ENCODE results near the gene CACNA1I.

Gene CACNA1I

GRCh38 chr22:39638958-39639357 is 68.4 kb downstream of the CACNA1I start:
- Histone ChIP-seq H3K27me3 (ENCODE audit: insufficient read depth, low read length) (no peaks in the 10 kb centered on the region; the same call in 1 of the 2 replicates), H3K4me1 (ENCODE audit: control insufficient read depth, insufficient read depth, low read length, unreplicated experiment) (peaks cover 6% of the 10 kb centered on the region), H3K79me2 (ENCODE audit: control insufficient read depth, insufficient read depth, low read length, unreplicated experiment) (no peaks in the 10 kb centered on the region), H3K36me3 (ENCODE audit: insufficient read depth, low read length) (no peaks in the 10 kb centered on the region), H2AFZ (ENCODE audit: low read length, unreplicated experiment) (no peak overlapping the region), H3K4me3 (ENCODE audit: low read depth, low read length) (no peak overlapping the region), H3K27ac (ENCODE audit: low read depth, low read length) (no peak overlapping the region)

GRCh38 chr22:39641660-39642310 is 71.2 kb downstream of the CACNA1I start:
- Histone ChIP-seq H3K27me3 (ENCODE audit: insufficient read depth, low read length) (no peaks in the 10 kb centered on the region; the same call in 1 of the 2 replicates), H3K4me1 (ENCODE audit: control insufficient read depth, insufficient read depth, low read length, unreplicated experiment) (no peaks in the 10 kb centered on the region), H3K27ac (ENCODE audit: low read depth, low read length) (no peak overlapping the region), H2AFZ (ENCODE audit: low read length, unreplicated experiment) (no peak overlapping the region), H3K4me3 (ENCODE audit: low read depth, low read length) (no peak overlapping the region), H3K79me2 (ENCODE audit: control insufficient read depth, insufficient read depth, low read length, unreplicated experiment) (no peaks in the 10 kb centered on the region), H3K36me3 (ENCODE audit: insufficient read depth, low read length) (no peaks in the 10 kb centered on the region)

GRCh38 chr22:39643311-39644083 is 72.9 kb downstream of the CACNA1I start:
- H3K27me3 ChIP-seq (ENCODE audit: insufficient read depth, low read length) = no peaks in the 10 kb centered on the region; the same call in 1 of the 2 replicates
- H3K4me3 ChIP-seq (ENCODE audit: low read depth, low read length) = no peak overlapping the region
- no peak overlapping the region for H3K27ac ChIP-seq (ENCODE audit: low read depth, low read length)
- no peaks in the 10 kb centered on the region for H3K4me1 ChIP-seq (ENCODE audit: control insufficient read depth, insufficient read depth, low read length, unreplicated experiment)
- H3K36me3 ChIP-seq (ENCODE audit: insufficient read depth, low read length) = no peaks in the 10 kb centered on the region
- H3K79me2 ChIP-seq (ENCODE audit: control insufficient read depth, insufficient read depth, low read length, unreplicated experiment) = no peaks in the 10 kb centered on the region
- no peak overlapping the region for H2AFZ ChIP-seq (ENCODE audit: low read length, unreplicated experiment)

- Histone ChIP-seq H3K4me1 (ENCODE audit: control insufficient read depth, insufficient read depth, low read length, unreplicated experiment) (no peaks in the 10 kb centered on the region), H3K27ac (ENCODE audit: low read depth, low read length) (no peak overlapping the region), H3K36me3 (ENCODE audit: insufficient read depth, low read length) (no peaks in the 10 kb centered on the region), H2AFZ (ENCODE audit: low read length, unreplicated experiment) (no peak overlapping the region), H3K79me2 (ENCODE audit: control insufficient read depth, insufficient read depth, low read length, unreplicated experiment) (no peaks in the 10 kb centered on the region), H3K27me3 (ENCODE audit: insufficient read depth, low read length) (no peaks in the 10 kb centered on the region; the same call in 1 of the 2 replicates), H3K4me3 (ENCODE audit: low read depth, low read length) (no peak overlapping the region)
These were observed 75.0 kb downstream of the CACNA1I start for GRCh38 chr22:39645532-39645931.

- no peak overlapping the region for H3K4me3 ChIP-seq (ENCODE audit: low read depth, low read length)
- H3K4me1 ChIP-seq (ENCODE audit: control insufficient read depth, insufficient read depth, low read length, unreplicated experiment) = no peaks in the 10 kb centered on the region
- no peak overlapping the region for H3K27ac ChIP-seq (ENCODE audit: low read depth, low read length)
- no peak overlapping the region for H2AFZ ChIP-seq (ENCODE audit: low read length, unreplicated experiment)
- H3K27me3 ChIP-seq (ENCODE audit: insufficient read depth, low read length) = no peaks in the 10 kb centered on the region; the same call in 1 of the 2 replicates
- no peaks in the 10 kb centered on the region for H3K79me2 ChIP-seq (ENCODE audit: control insufficient read depth, insufficient read depth, low read length, unreplicated experiment)
- no peaks in the 10 kb centered on the region for H3K36me3 ChIP-seq (ENCODE audit: insufficient read depth, low read length)
These were observed 76.0 kb downstream of the CACNA1I start for GRCh38 chr22:39646398-39647063.

- H2AFZ ChIP-seq (ENCODE audit: low read length, unreplicated experiment) = no peak overlapping the region
- H3K36me3 ChIP-seq (ENCODE audit: insufficient read depth, low read length) = no peaks in the 10 kb centered on the region
- no peaks in the 10 kb centered on the region for H3K79me2 ChIP-seq (ENCODE audit: control insufficient read depth, insufficient read depth, low read length, unreplicated experiment)
- no peak overlapping the region for H3K4me3 ChIP-seq (ENCODE audit: low read depth, low read length)
- no peaks in the 10 kb centered on the region for H3K27me3 ChIP-seq (ENCODE audit: insufficient read depth, low read length)
- no peak overlapping the region for H3K27ac ChIP-seq (ENCODE audit: low read depth, low read length)
- no peaks in the 10 kb centered on the region for H3K4me1 ChIP-seq (ENCODE audit: control insufficient read depth, insufficient read depth, low read length, unreplicated experiment)
These were observed 77.5 kb downstream of the CACNA1I start for GRCh38 chr22:39647836-39648629.

GRCh38 chr22:39648630-39648950 is 78.0 kb downstream of the CACNA1I start:
- no peaks in the 10 kb centered on the region for H3K4me1 ChIP-seq (ENCODE audit: control insufficient read depth, insufficient read depth, low read length, unreplicated experiment)

GRCh38 chr22:39649500-39650089 is 79.0 kb downstream of the CACNA1I start:
- Histone ChIP-seq H3K79me2 (ENCODE audit: control insufficient read depth, insufficient read depth, low read length, unreplicated experiment) (no peaks in the 10 kb centered on the region), H2AFZ (ENCODE audit: low read length, unreplicated experiment) (no peak overlapping the region), H3K4me1 (ENCODE audit: control insufficient read depth, insufficient read depth, low read length, unreplicated experiment) (no peaks in the 10 kb centered on the region), H3K36me3 (ENCODE audit: insufficient read depth, low read length) (no peaks in the 10 kb centered on the region), H3K4me3 (ENCODE audit: low read depth, low read length) (no peak overlapping the region), H3K27me3 (ENCODE audit: insufficient read depth, low read length) (no peaks in the 10 kb centered on the region), H3K27ac (ENCODE audit: low read depth, low read length) (no peak overlapping the region)

More at GRCh38 chr22:39648630-39648950, 78.0 kb downstream of the CACNA1I start:
- H3K4me3 ChIP-seq (ENCODE audit: low read depth, low read length) = no peak overlapping the region
- H3K27ac ChIP-seq (ENCODE audit: low read depth, low read length) = no peak overlapping the region
- H3K36me3 ChIP-seq (ENCODE audit: insufficient read depth, low read length) = no peaks in the 10 kb centered on the region
- H3K27me3 ChIP-seq (ENCODE audit: insufficient read depth, low read length) = no peaks in the 10 kb centered on the region
- H2AFZ ChIP-seq (ENCODE audit: low read length, unreplicated experiment) = no peak overlapping the region
- no peaks in the 10 kb centered on the region for H3K79me2 ChIP-seq (ENCODE audit: control insufficient read depth, insufficient read depth, low read length, unreplicated experiment)

- peaks cover 2% of the 10 kb centered on the region; the same call in 1 of the 2 replicates for H3K27me3 ChIP-seq (ENCODE audit: insufficient read depth, low read length)
- no peak overlapping the region for H3K4me3 ChIP-seq (ENCODE audit: low read depth, low read length)
- no peak overlapping the region for H3K27ac ChIP-seq (ENCODE audit: low read depth, low read length)
- H3K79me2 ChIP-seq (ENCODE audit: control insufficient read depth, insufficient read depth, low read length, unreplicated experiment) = no peaks in the 10 kb centered on the region
- no peaks in the 10 kb centered on the region for H3K36me3 ChIP-seq (ENCODE audit: insufficient read depth, low read length)
- no peak overlapping the region for H2AFZ ChIP-seq (ENCODE audit: low read length, unreplicated experiment)
- no peaks in the 10 kb centered on the region for H3K4me1 ChIP-seq (ENCODE audit: control insufficient read depth, insufficient read depth, low read length, unreplicated experiment)
These were observed 80.8 kb downstream of the CACNA1I start for GRCh38 chr22:39651053-39651996.
